Mucosa of descending colon (tissue), 3 donors: ENCODE measurements around the gene ATF7. TPM values are rescaled to one million over a fixed set of nuclear protein-coding genes. Genes with fewer than 3 reads are reported as not detected.
A peak's percentile ranks its signal among the peaks of the same experiment; 100 is the strongest.

Source experiments
- ATAC-seq: fragments of 200-7000 bp; cut with Tn5 transposase; one replicate; pipeline ENCODE4 v1.9.1; 2020; ENCODE audit warnings: mild to moderate bottlenecking, moderate library complexity
- DNase-seq, 3 donors: peaks; one replicate each; pipeline ENCODE4 v3.0.0-alpha.2; 2020
- H3K36me3 ChIP-seq: fragments of 200-600 bp; one replicate; pipeline ENCODE4 v1.8.0; 2021; ENCODE audit warnings: low read depth, mild to moderate bottlenecking
- H3K4me1 ChIP-seq: fragments of 200-600 bp; one replicate; pipeline ENCODE4 v1.8.0; 2021; ENCODE audit warnings: low read depth, mild to moderate bottlenecking
- H3K4me3 ChIP-seq: fragments of 200-600 bp; one replicate; pipeline ENCODE4 v1.8.0; 2021; ENCODE audit warnings: mild to moderate bottlenecking
- H3K9me3 ChIP-seq: fragments of 200-600 bp; one replicate; pipeline ENCODE4 v1.8.0; 2021; ENCODE audit warnings: mild to moderate bottlenecking
- CTCF ChIP-seq: fragments of 200-600 bp; IDR thresholded peaks from one replicate; pipeline ENCODE4 v1.8.0; 2022; ENCODE audit warnings: antibody characterized with exemption, mild to moderate bottlenecking
- intact Hi-C, 2 donors: fragments of 100-400 bp; cut with DNase I in 1 of 2; cut with micrococcal nuclease in 1 of 2; formaldehyde crosslinking; loops; one replicate each; pipeline versions ENCODE4 v1.11.0 to v1.11.1; 2022; cut with DNase I, micrococcal nuclease
- total RNA-seq, 3 donors: library from RNA; stranded (reverse); fragmentation: NEBNext Ultra II Directional in 2 of 3; extraction: Animal tissue kit (Norgen Biotek cat#: 25700) in 2 of 3; gene quantifications; one replicate each; pipeline versions ENCODE4 v1.2.1 to v1.2.4, GENCODE V29; 2021 to 2023
- donor health status: DM: no; HTN: no; CAD: no; lungs with moderate emphysema.
- donor health status: DM: no; HTN: no; CAD: no.
- donor health status: DM: no; HTN: yes; CAD: no.

The ATF7 gene
- total RNA-seq, 3 donors from 2014 or later, result 35.6 to 50.9 (median 42.8) TPM

GRCh38 chr12:53578783-53579182 lies 47.4 kb downstream of the ATF7 start:
- intact Hi-C loops, result no loop called here
- Histone ChIP-seq H3K9me3 (no peaks in the 10 kb centered on the region), H3K36me3 (no peaks in the 10 kb centered on the region), H3K4me3 (no peak overlapping the region), H3K4me1 (peaks cover 12% of the 10 kb centered on the region)
- TF ChIP-seq CTCF, result no peak
- no peak for DNase-seq
- ATAC-seq, result no peak

- ATAC-seq, result no peak
- H3K4me3 ChIP-seq, result no peak overlapping the region
- no peak for DNase-seq
- peaks cover 12% of the 10 kb centered on the region for H3K4me1 ChIP-seq
- no peaks in the 10 kb centered on the region for H3K36me3 ChIP-seq
- no peaks in the 10 kb centered on the region for H3K9me3 ChIP-seq
- TF ChIP-seq CTCF, result no peak
- intact Hi-C loops, result no loop called here
Observed at GRCh38 chr12:53577941-53578352, 48.2 kb downstream of the ATF7 start.

- peak; percentile 94 for ATAC-seq
- Histone ChIP-seq H3K36me3 (no peaks in the 10 kb centered on the region), H3K4me1 (peaks cover 12% of the 10 kb centered on the region), H3K4me3 (no peak overlapping the region), H3K9me3 (no peaks in the 10 kb centered on the region)
- peak in 1 of 3 donors; percentile 46 for DNase-seq
- TF ChIP-seq CTCF, result no peak
- intact Hi-C loops, result no loop called here
Observed at GRCh38 chr12:53575502-53576249, 50.5 kb downstream of the ATF7 start.

- TF ChIP-seq CTCF, result no peak
- intact Hi-C loops, result no loop called here
- no peak for ATAC-seq
- Histone ChIP-seq H3K9me3 (no peaks in the 10 kb centered on the region), H3K4me3 (no peak overlapping the region), H3K36me3 (no peaks in the 10 kb centered on the region), H3K4me1 (peaks cover 12% of the 10 kb centered on the region)
- DNase-seq, result no peak
Observed at GRCh38 chr12:53572134-53572758, 53.9 kb downstream of the ATF7 start.

GRCh38 chr12:53571295-53571694 lies 54.9 kb downstream of the ATF7 start:
- no peak for TF ChIP-seq CTCF
- ATAC-seq, result no peak
- peaks cover 11% of the 10 kb centered on the region for H3K4me1 ChIP-seq
- H3K36me3 ChIP-seq, result no peaks in the 10 kb centered on the region
- intact Hi-C loops, result no loop called here
- H3K9me3 ChIP-seq, result no peaks in the 10 kb centered on the region
- H3K4me3 ChIP-seq, result no peak overlapping the region
- DNase-seq, result no peak
